ENCODE results near the gene AATF.

The AATF gene

DNA sequence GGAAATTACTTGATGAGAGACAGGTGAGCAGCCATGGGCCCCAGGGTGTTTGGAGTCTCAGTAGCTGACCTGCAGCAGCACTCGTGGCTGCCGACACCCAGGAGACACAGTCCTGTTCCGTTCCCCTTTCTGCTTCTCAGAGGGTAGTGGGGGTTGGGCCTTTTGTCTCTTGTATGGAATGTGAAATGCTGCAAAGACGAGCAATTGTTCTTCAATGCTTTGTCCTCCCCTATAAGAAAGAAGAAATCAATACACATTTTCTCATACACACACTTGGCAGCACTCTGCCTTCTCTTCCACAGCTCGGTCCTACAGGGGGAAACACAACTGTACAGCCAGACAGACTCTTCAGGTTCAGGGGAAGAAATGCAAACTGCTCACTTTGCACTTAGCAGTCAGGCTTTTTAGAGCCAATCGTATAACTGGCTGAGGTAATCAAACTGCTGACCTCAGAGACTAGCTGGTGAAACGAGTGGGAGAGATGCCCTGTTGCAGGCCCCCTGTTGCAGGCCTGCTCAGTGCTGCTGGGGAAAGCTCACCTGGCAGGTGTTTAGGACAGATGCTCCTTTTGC, 96.7 kb downstream of the AATF start:
- Histone ChIP-seq H3K9ac (ENCODE audit: low read depth, low read length, poor library complexity, severe bottlenecking) (no peak overlapping the region), H3K36me3 (ENCODE audit: insufficient read depth, low read length) (peaks cover 20% of the 10 kb centered on the region; the same call in 1 of the 2 replicates), H3K4me1 (ENCODE audit: insufficient read depth, low read length, poor library complexity, severe bottlenecking) (peaks cover 16% of the 10 kb centered on the region), H3F3A (ENCODE audit: low read depth) (no peaks in the 10 kb centered on the region), H3K9me2 (replicated peaks; ENCODE audit: low read depth, low read length) (no peaks in the 10 kb centered on the region), H3K79me2 (ENCODE audit: insufficient read depth, low read length) (no peaks in the 10 kb centered on the region), H2AFZ (ENCODE audit: low read length) (no peak overlapping the region), H4K20me1 (ENCODE audit: insufficient read depth, low read length, poor library complexity, severe bottlenecking) (no peaks in the 10 kb centered on the region), H3K4me2 (ENCODE audit: low read depth, low read length, poor library complexity, severe bottlenecking) (no peak overlapping the region), H3K27me3 (ENCODE audit: insufficient read depth, low read length, poor library complexity, severe bottlenecking) (no peaks in the 10 kb centered on the region), H3K9me3 (ENCODE audit: insufficient read depth, low read depth, low read length) (no peaks in the 10 kb centered on the region), H3K4me3 (ENCODE audit: low read length, poor library complexity, severe bottlenecking) (no peak overlapping the region)
- TF ChIP-seq, protein P1, sequence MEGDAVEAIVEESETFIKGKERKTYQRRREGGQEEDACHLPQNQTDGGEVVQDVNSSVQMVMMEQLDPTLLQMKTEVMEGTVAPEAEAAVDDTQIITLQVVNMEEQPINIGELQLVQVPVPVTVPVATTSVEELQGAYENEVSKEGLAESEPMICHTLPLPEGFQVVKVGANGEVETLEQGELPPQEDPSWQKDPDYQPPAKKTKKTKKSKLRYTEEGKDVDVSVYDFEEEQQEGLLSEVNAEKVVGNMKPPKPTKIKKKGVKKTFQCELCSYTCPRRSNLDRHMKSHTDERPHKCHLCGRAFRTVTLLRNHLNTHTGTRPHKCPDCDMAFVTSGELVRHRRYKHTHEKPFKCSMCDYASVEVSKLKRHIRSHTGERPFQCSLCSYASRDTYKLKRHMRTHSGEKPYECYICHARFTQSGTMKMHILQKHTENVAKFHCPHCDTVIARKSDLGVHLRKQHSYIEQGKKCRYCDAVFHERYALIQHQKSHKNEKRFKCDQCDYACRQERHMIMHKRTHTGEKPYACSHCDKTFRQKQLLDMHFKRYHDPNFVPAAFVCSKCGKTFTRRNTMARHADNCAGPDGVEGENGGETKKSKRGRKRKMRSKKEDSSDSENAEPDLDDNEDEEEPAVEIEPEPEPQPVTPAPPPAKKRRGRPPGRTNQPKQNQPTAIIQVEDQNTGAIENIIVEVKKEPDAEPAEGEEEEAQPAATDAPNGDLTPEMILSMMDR (conservative IDR thresholded peaks at IDR 0.05; ENCODE audit: low read length), result no peak
- no peak for TF ChIP-seq EZH2phosphoT487 (IDR thresholded peaks at IDR 0.05; ENCODE audit: borderline replicate concordance)

DNA sequence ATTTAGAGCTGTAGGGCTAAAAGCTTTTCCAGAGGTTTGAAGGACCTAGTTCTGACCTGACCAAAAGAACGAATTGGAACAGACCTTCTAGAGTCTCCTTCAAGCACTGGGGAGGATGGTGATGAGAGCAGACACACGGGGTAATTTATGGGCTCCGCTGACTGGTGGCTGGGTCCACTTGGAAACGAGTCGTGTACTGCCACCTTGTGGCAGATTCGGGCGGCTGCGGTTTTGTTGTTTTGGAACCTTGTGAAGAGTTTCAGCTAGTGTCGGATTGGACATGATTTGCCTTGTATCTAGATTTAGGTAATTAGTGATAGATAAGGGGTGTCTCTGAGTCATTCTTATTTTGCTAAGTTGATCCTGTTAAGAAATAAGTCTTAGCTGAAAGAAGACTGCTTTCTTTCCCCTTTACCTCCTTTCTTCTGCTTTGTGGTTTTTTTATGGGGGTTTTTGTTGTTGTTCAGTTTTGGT, 98.9 kb downstream of the AATF start:
- no peaks in the 10 kb centered on the region for H3K27me3 ChIP-seq (ENCODE audit: insufficient read depth, low read length, poor library complexity, severe bottlenecking)
- no peaks in the 10 kb centered on the region for H3K9me2 ChIP-seq (replicated peaks; ENCODE audit: low read depth, low read length)
- H3K79me2 ChIP-seq (ENCODE audit: insufficient read depth, low read length), result no peaks in the 10 kb centered on the region
- H4K20me1 ChIP-seq (ENCODE audit: insufficient read depth, low read length, poor library complexity, severe bottlenecking), result no peaks in the 10 kb centered on the region
- TF ChIP-seq, protein P1 (conservative IDR thresholded peaks at IDR 0.05; ENCODE audit: low read length), result peak; percentile 95
- TF ChIP-seq EZH2phosphoT487 (IDR thresholded peaks at IDR 0.05; ENCODE audit: borderline replicate concordance), result no peak
- no peaks in the 10 kb centered on the region for H3K9me3 ChIP-seq (ENCODE audit: insufficient read depth, low read depth, low read length)
- no peak overlapping the region for H3K4me2 ChIP-seq (ENCODE audit: low read depth, low read length, poor library complexity, severe bottlenecking)
- no peaks in the 10 kb centered on the region for H3F3A ChIP-seq (ENCODE audit: low read depth)
- no peak overlapping the region for H2AFZ ChIP-seq (ENCODE audit: low read length)
- no peak overlapping the region for H3K9ac ChIP-seq (ENCODE audit: low read depth, low read length, poor library complexity, severe bottlenecking)
- peaks cover 16% of the 10 kb centered on the region for H3K4me1 ChIP-seq (ENCODE audit: insufficient read depth, low read length, poor library complexity, severe bottlenecking)
- no peak overlapping the region for H3K4me3 ChIP-seq (ENCODE audit: low read length, poor library complexity, severe bottlenecking)
- peaks cover 27% of the 10 kb centered on the region; the same call in 1 of the 2 replicates for H3K36me3 ChIP-seq (ENCODE audit: insufficient read depth, low read length)

DNA sequence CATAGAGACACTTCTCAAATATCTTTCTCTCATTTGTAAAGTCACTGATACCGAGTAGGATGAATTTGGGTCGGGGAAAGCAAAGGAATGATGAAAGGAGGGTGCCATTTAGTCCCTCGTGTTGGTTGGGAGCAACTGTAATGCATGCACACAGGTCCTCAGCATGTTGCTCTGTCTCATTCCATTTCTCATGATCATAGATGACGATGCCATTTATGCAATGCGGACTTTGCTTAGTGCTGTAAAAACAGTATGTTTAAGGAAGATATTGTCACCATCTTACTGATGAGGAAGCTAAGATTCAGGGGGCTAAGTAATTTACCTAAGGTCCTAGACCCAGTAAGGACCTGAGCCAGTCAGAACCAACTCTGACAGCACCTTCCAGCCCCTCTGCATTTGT, 100.1 kb downstream of the AATF start:
- Histone ChIP-seq H3K4me1 (ENCODE audit: insufficient read depth, low read length, poor library complexity, severe bottlenecking) (peaks cover 11% of the 10 kb centered on the region), H3F3A (ENCODE audit: low read depth) (no peaks in the 10 kb centered on the region), H3K79me2 (ENCODE audit: insufficient read depth, low read length) (no peaks in the 10 kb centered on the region), H3K27me3 (ENCODE audit: insufficient read depth, low read length, poor library complexity, severe bottlenecking) (no peaks in the 10 kb centered on the region), H3K9ac (ENCODE audit: low read depth, low read length, poor library complexity, severe bottlenecking) (no peak overlapping the region), H3K9me3 (ENCODE audit: insufficient read depth, low read depth, low read length) (no peaks in the 10 kb centered on the region), H2AFZ (ENCODE audit: low read length) (no peak overlapping the region), H3K4me3 (ENCODE audit: low read length, poor library complexity, severe bottlenecking) (no peak overlapping the region), H3K9me2 (replicated peaks; ENCODE audit: low read depth, low read length) (no peaks in the 10 kb centered on the region), H4K20me1 (ENCODE audit: insufficient read depth, low read length, poor library complexity, severe bottlenecking) (no peaks in the 10 kb centered on the region), H3K4me2 (ENCODE audit: low read depth, low read length, poor library complexity, severe bottlenecking) (no peak overlapping the region), H3K36me3 (ENCODE audit: insufficient read depth, low read length) (peaks cover 26% of the 10 kb centered on the region; the same call in 1 of the 2 replicates)
- TF ChIP-seq EZH2phosphoT487 (IDR thresholded peaks at IDR 0.05; ENCODE audit: borderline replicate concordance), result no peak
- TF ChIP-seq, protein P1 (conservative IDR thresholded peaks at IDR 0.05; ENCODE audit: low read length), result no peak

All from Loucy (cell line).